Measurements from ENCODE around the gene CFAP298. TPM values are rescaled to one million over a fixed set of nuclear protein-coding genes. Genes with fewer than 3 reads are reported as not detected.

CFAP298 gene
- total and polyA plus RNA-seq, 10 of the 15 experiments (the other 5 are each of a cell fraction or from before 2014, with no cell fraction given), result 9.5 to 79.1 (median 30.2) TPM

- Histone ChIP-seq H3K9ac (ENCODE audit: control insufficient read depth, insufficient read depth, low read length) (no peak overlapping the region), H3K27me3 (replicated peaks in 1 of 2; ENCODE audit: control insufficient read depth in 2 of 2, insufficient read depth in 2 of 2, low read length in 1 of 2) (no peaks in the 10 kb centered on the region), H2AFZ (ENCODE audit: control insufficient read depth, low read depth, low read length) (no peak overlapping the region), H3K36me3 (ENCODE audit: control insufficient read depth in 2 of 2, insufficient read depth in 2 of 2, low read length in 1 of 2) (no peaks in the 10 kb centered on the region), H3K79me2 (ENCODE audit: control insufficient read depth, insufficient read depth, low read length) (no peaks in the 10 kb centered on the region), H3K4me1 (ENCODE audit: control insufficient read depth, insufficient read depth, low read length) (no peaks in the 10 kb centered on the region), H3K4me2 (ENCODE audit: control insufficient read depth, insufficient read depth) (no peak overlapping the region), H4K20me1 (ENCODE audit: control insufficient read depth, insufficient read depth) (no peaks in the 10 kb centered on the region), H3K27ac (ENCODE audit: control insufficient read depth, insufficient read depth) (no peak overlapping the region), H3K4me3 (no peak overlapping the region), H3K9me3 (replicated peaks; ENCODE audit: control insufficient read depth, insufficient read depth, low read length) (no peaks in the 10 kb centered on the region)
- no peak for FAIRE-seq
- ChIA-PET RAD21 (ENCODE audit: unreplicated experiment) (interaction anchor here (0.7 kb wide), 1 partner anchor 156 kb away, joined by 3 read pairs; no protein-coding TSS in a partner anchor), CTCF (no interaction called here), SMC1A (ENCODE audit: uncharacterized antibody, unreplicated experiment) (interaction anchor here (1.5 kb wide), 1 partner anchor 11 kb away, joined by 3 read pairs; no protein-coding TSS in a partner anchor), POLR2A (no interaction called here)
- BruUV-seq (replicated peaks), result no TSS peak
- ATAC-seq, result no peak
- in situ Hi-C loops (cut with MboI) (no loop called here), intact Hi-C loops (cut with micrococcal nuclease; ENCODE audit: unreplicated experiment) (no loop called here)
- 7% methylated on average over 3 of the region's 3 CpGs for WGBS (ENCODE audit: insufficient coverage, insufficient replicate concordance, low lambda C conversion rate, missing lambda C conversion rate)
- no peak for DNase-seq (ENCODE audit: low read depth, low spot score)
- TF ChIP-seq FOXK2 (IDR thresholded peaks at IDR 0.05), result no peak
- TF ChIP-seq REST (IDR thresholded peaks at IDR 0.05; ENCODE audit: low read depth, low read length), result no peak
- no peak for TF ChIP-seq RBBP5 (conservative IDR thresholded peaks at IDR 0.05)
- TF ChIP-seq ZNF24 (IDR thresholded peaks at IDR 0.05), result no peak
- TF ChIP-seq EP300 (IDR thresholded peaks at IDR 0.05; ENCODE audit: borderline replicate concordance in 1 of 2, control insufficient read depth in 1 of 2, low read depth in 2 of 2, low read length in 2 of 2), result no peak
- TF ChIP-seq SREBF1 (IDR thresholded peaks at IDR 0.05; ENCODE audit: low read length), result no peak
Measured at GRCh38 chr21:32558106-32558505, 54.1 kb downstream of the CFAP298 start.
